Measurements from ENCODE around the gene LEKR1.
"Not testable (repeated sequence)": the region's sequence is repeated elsewhere in the genome, so short reads cannot be mapped to it uniquely, and the experiment has no call there.

The LEKR1 gene

GRCh38 chr3:156888176-156888575, 62.0 kb downstream of the LEKR1 start:
- Histone ChIP-seq H3K79me2 (ENCODE audit: insufficient read depth, low read length) (no peaks in the 10 kb centered on the region), H3K4me1 (ENCODE audit: insufficient read depth, low read length) (no peaks in the 10 kb centered on the region), H3K9me3 (ENCODE audit: insufficient read depth, low read length, severe bottlenecking) (no peaks in the 10 kb centered on the region), H2AFZ (ENCODE audit: low read depth, low read length) (no peak overlapping the region), H3K4me3 (ENCODE audit: low read depth in 1 of 2, low read length in 2 of 2) (no peak overlapping the region), H4K20me1 (ENCODE audit: insufficient read depth, low read length) (no peaks in the 10 kb centered on the region), H3K9ac (ENCODE audit: low read depth, low read length) (no peak overlapping the region), H3K4me2 (ENCODE audit: insufficient read depth, low read length) (no peak overlapping the region), H3K36me3 (ENCODE audit: insufficient read depth, low read length) (no peaks in the 10 kb centered on the region), H3K27me3 (ENCODE audit: insufficient read depth, low read length, poor library complexity) (no peaks in the 10 kb centered on the region), H3K27ac (ENCODE audit: low read length) (no peak overlapping the region)
- DNase-seq: no peak
- ATAC-seq (ENCODE audit: insufficient read depth, low read depth): no peak
- no peak for TF ChIP-seq CTCF (IDR thresholded peaks at IDR 0.05; ENCODE audit: borderline replicate concordance, extremely low read depth, low read length, poor library complexity, severe bottlenecking)
- TF ChIP-seq EZH2 (IDR thresholded peaks at IDR 0.05; ENCODE audit: borderline replicate concordance, low read depth, low read length, severe bottlenecking): no peak

GRCh38 chr3:156888576-156888975, 62.4 kb downstream of the LEKR1 start:
- Histone ChIP-seq H2AFZ (ENCODE audit: low read depth, low read length) (no peak overlapping the region), H3K4me2 (ENCODE audit: insufficient read depth, low read length) (no peak overlapping the region), H3K4me3 (ENCODE audit: low read depth in 1 of 2, low read length in 2 of 2) (no peak overlapping the region), H3K27me3 (ENCODE audit: insufficient read depth, low read length, poor library complexity) (no peaks in the 10 kb centered on the region), H3K9me3 (ENCODE audit: insufficient read depth, low read length, severe bottlenecking) (no peaks in the 10 kb centered on the region), H3K9ac (ENCODE audit: low read depth, low read length) (no peak overlapping the region), H4K20me1 (ENCODE audit: insufficient read depth, low read length) (no peaks in the 10 kb centered on the region), H3K79me2 (ENCODE audit: insufficient read depth, low read length) (no peaks in the 10 kb centered on the region), H3K27ac (ENCODE audit: low read length) (no peak overlapping the region), H3K36me3 (ENCODE audit: insufficient read depth, low read length) (no peaks in the 10 kb centered on the region), H3K4me1 (ENCODE audit: insufficient read depth, low read length) (no peaks in the 10 kb centered on the region)
- TF ChIP-seq CTCF (IDR thresholded peaks at IDR 0.05; ENCODE audit: borderline replicate concordance, extremely low read depth, low read length, poor library complexity, severe bottlenecking): no peak
- no peak for TF ChIP-seq EZH2 (IDR thresholded peaks at IDR 0.05; ENCODE audit: borderline replicate concordance, low read depth, low read length, severe bottlenecking)
- DNase-seq: no peak
- ATAC-seq (ENCODE audit: insufficient read depth, low read depth): no peak

GRCh38 chr3:156892701-156893100, 66.5 kb downstream of the LEKR1 start:
- H3K9ac ChIP-seq (ENCODE audit: low read depth, low read length): no peak overlapping the region
- no peaks in the 10 kb centered on the region for H3K27me3 ChIP-seq (ENCODE audit: insufficient read depth, low read length, poor library complexity)
- no peak overlapping the region; the same call in 1 of the 2 replicates for H2AFZ ChIP-seq (ENCODE audit: low read depth, low read length)
- H3K4me2 ChIP-seq (ENCODE audit: insufficient read depth, low read length): no peak overlapping the region
- H3K4me3 ChIP-seq (ENCODE audit: low read depth in 1 of 2, low read length in 2 of 2): no peak overlapping the region
- H3K36me3 ChIP-seq (ENCODE audit: insufficient read depth, low read length): no peaks in the 10 kb centered on the region
- H3K9me3 ChIP-seq (ENCODE audit: insufficient read depth, low read length, severe bottlenecking): no peaks in the 10 kb centered on the region
- DNase-seq: no peak
- TF ChIP-seq CTCF (IDR thresholded peaks at IDR 0.05; ENCODE audit: borderline replicate concordance, extremely low read depth, low read length, poor library complexity, severe bottlenecking) (no peak), EZH2 (IDR thresholded peaks at IDR 0.05; ENCODE audit: borderline replicate concordance, low read depth, low read length, severe bottlenecking) (no peak)
- H3K4me1 ChIP-seq (ENCODE audit: insufficient read depth, low read length): no peaks in the 10 kb centered on the region
- no peak overlapping the region for H3K27ac ChIP-seq (ENCODE audit: low read length)
- no peak for ATAC-seq (ENCODE audit: insufficient read depth, low read depth)
- no peaks in the 10 kb centered on the region for H4K20me1 ChIP-seq (ENCODE audit: insufficient read depth, low read length)
- no peaks in the 10 kb centered on the region for H3K79me2 ChIP-seq (ENCODE audit: insufficient read depth, low read length)

GRCh38 chr3:156895374-156895773, 69.2 kb downstream of the LEKR1 start:
- H3K4me3 ChIP-seq (ENCODE audit: low read depth in 1 of 2, low read length in 2 of 2); H3K27ac ChIP-seq (ENCODE audit: low read length); DNase-seq; H3K4me2 ChIP-seq (ENCODE audit: insufficient read depth, low read length); H3K36me3 ChIP-seq (ENCODE audit: insufficient read depth, low read length); H3K4me1 ChIP-seq (ENCODE audit: insufficient read depth, low read length); H3K9me3 ChIP-seq (ENCODE audit: insufficient read depth, low read length, severe bottlenecking); ATAC-seq (ENCODE audit: insufficient read depth, low read depth); H3K9ac ChIP-seq (ENCODE audit: low read depth, low read length); H4K20me1 ChIP-seq (ENCODE audit: insufficient read depth, low read length); H3K27me3 ChIP-seq (ENCODE audit: insufficient read depth, low read length, poor library complexity); H2AFZ ChIP-seq (ENCODE audit: low read depth, low read length); H3K79me2 ChIP-seq (ENCODE audit: insufficient read depth, low read length): not testable (repeated sequence)

- not testable (repeated sequence) for H4K20me1 ChIP-seq (ENCODE audit: insufficient read depth, low read length); H3K9me3 ChIP-seq (ENCODE audit: insufficient read depth, low read length, severe bottlenecking); H3K27ac ChIP-seq (ENCODE audit: low read length); H3K9ac ChIP-seq (ENCODE audit: low read depth, low read length); DNase-seq; H3K27me3 ChIP-seq (ENCODE audit: insufficient read depth, low read length, poor library complexity); ATAC-seq (ENCODE audit: insufficient read depth, low read depth); H3K79me2 ChIP-seq (ENCODE audit: insufficient read depth, low read length); H3K36me3 ChIP-seq (ENCODE audit: insufficient read depth, low read length); H3K4me2 ChIP-seq (ENCODE audit: insufficient read depth, low read length); H2AFZ ChIP-seq (ENCODE audit: low read depth, low read length); H3K4me1 ChIP-seq (ENCODE audit: insufficient read depth, low read length); H3K4me3 ChIP-seq (ENCODE audit: low read depth in 1 of 2, low read length in 2 of 2)
Measured at GRCh38 chr3:156897851-156898250, 71.7 kb downstream of the LEKR1 start.

Measured in DND-41 (cell line).